Adrenal gland (tissue), 12 donors: ENCODE results near the gene LAMP1. TPM values are rescaled to one million over a fixed set of nuclear protein-coding genes. Genes with fewer than 3 reads are reported as not detected.
"Not testable (repeated sequence)": the region's sequence is repeated elsewhere in the genome, so short reads cannot be mapped to it uniquely, and the experiment has no call there.

Source experiments
- DNase-seq, 7 donors: peaks; one replicate each; pipeline ENCODE4 v3.0.0-alpha.2; 2019 to 2020
- H3K27ac ChIP-seq, 5 donors: fragments of 200-600 bp; sonication (generic) in 4 of 5; 1 replicate in 3 of 5; 2 replicates in 2 of 5; pipeline versions ENCODE4 v1.5.1 to v1.8.0; 2016 to 2020; ENCODE audit warnings: mild to moderate bottlenecking in 1 of 5
- H3K27me3 ChIP-seq: fragments of 200-600 bp; 2 replicates; pipeline ENCODE4 v1.8.0; 2021
- H3K36me3 ChIP-seq, 2 donors: fragments of 200-600 bp; replicated peaks in 1 of 2; 1 replicate in 1 of 2; 2 replicates in 1 of 2; pipeline versions ENCODE4 v1.5.1 to v1.8.0; 2018 to 2022
- H3K4me1 ChIP-seq, 2 donors: fragments of 200-600 bp; replicated peaks in 1 of 2; 1 replicate in 1 of 2; 2 replicates in 1 of 2; pipeline versions ENCODE4 v1.5.1 to v1.8.0; 2018 to 2021
- H3K4me3 ChIP-seq, 4 donors: fragments of 200-600 bp; sonication (generic) in 3 of 4; one replicate each; pipeline ENCODE4 v1.5.1; 2016 to 2018
- H3K9me3 ChIP-seq, 3 donors: fragments of 200-600 bp; sonication (generic) in 1 of 3; replicated peaks in 1 of 3; 1 replicate in 2 of 3; 2 replicates in 1 of 3; pipeline versions ENCODE4 v1.5.1 to v1.8.0; 2016 to 2021
- POLR2A ChIP-seq, 2 donors: fragments of 450-650 bp; IDR thresholded peaks; one replicate each; pipeline ENCODE4 v1.6.1; 2017; ENCODE audit warnings: antibody characterized with exemption in 2 of 2, mild to moderate bottlenecking in 2 of 2, moderate library complexity in 1 of 2
- WGBS, 4 donors: extraction: QIAGEN DNeasy Blood & Tissue Kit in 2 of 4; methylation state at CpG; one replicate each; pipeline versions ENCODE4 v1.1.5 to v1.1.7; 2013 to 2017; 5-methylcytosine and 5-hydroxymethylcytosine counted together
- intact Hi-C, 2 donors: fragments of 100-400 bp; cut with DNase I; formaldehyde crosslinking; loops; one replicate each; pipeline versions ENCODE4 v1.14.1 to v1.15.0; 2022 to 2023
- polyA plus RNA-seq, 3 donors: library from polyadenylated mRNA; stranded (reverse); fragments of 200-250 nt in 2 of 3; fragments of 350-450 nt in 1 of 3; fragmentation: Illumina TruSeq in 1 of 3; extraction: RNeasy Lipid Tissue Mini Kit (QIAGEN cat#74804) in 1 of 3; gene quantifications; one replicate each; pipeline ENCODE4 v1.2.3, GENCODE V29; 2013 to 2014
- total RNA-seq, 9 donors: library from RNA; depleted of rRNA in 4 of 9; stranded (reverse); fragments of >200 nt in 4 of 9; fragments of 120-200 nt in 1 of 9; fragmentation: NEBNext Ultra II Directional in 1 of 9; extraction: Animal tissue kit (Norgen Biotek cat#: 25700) in 1 of 9; gene quantifications; one replicate each; pipeline versions ENCODE4 v1.1.0 to v1.2.4, GENCODE V29; 2013 to 2023
- TF ChIP-seq, protein P1 (sequence below), 6 experiments: fragments of 450-650 bp in 4 of 6; fragments of 200-600 bp in 2 of 6; sonication (generic) in 1 of 6; IDR thresholded peaks; 1 replicate in 5 of 6; 2 replicates in 1 of 6; pipeline versions ENCODE4 v1.5.1 to v1.8.0; 2016 to 2021; ENCODE audit warnings: antibody characterized with exemption in 6 of 6, mild to moderate bottlenecking in 2 of 6, moderate library complexity in 1 of 6
- donor health status: healthy with polysubstance abuse.
- donor health status: Bipolar disorder and iron deficiency.
- donor health status: DM: yes; HTN: yes; CAD: no.
- donor health status: DM: no; HTN: no; CAD: no.
- donor health status: DM: no; HTN: no; CAD: no.
- donor health status: DM: yes; HTN: yes; CAD: no.

The LAMP1 gene
- total and polyA plus RNA-seq, 12 donors = 40.6 to 267 (median 172) TPM

DNA sequence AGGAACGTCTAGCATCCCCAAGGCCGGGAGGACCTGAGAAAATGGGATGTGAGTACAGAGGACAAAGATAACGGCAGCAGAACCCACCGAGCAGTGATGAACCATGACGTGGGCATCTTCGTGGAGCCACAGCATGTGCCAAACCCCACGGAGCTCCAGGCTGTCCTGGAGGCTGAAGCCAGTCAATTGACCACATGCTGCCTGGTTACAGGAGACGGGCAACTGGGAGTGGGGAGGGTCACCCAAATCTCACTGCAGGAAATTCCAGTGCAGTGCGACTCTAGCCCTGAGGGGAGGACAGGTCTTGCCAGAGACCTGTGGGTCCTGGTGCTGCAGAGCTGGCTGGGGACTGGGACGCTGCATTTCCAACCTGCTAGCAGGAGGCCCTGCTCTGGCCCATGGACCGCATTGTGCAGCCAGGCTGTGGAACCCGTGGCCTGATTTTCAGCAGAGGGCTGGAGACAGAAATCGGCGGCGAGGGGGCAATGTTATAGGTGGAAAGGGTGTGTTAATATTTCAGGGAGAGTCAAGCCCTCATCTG lies 70.1 kb downstream of the LAMP1 start:
- Histone ChIP-seq H3K4me3 (no peak overlapping the region), H3K27ac (no peak overlapping the region), H3K36me3 (no peaks in the 10 kb centered on the region), H3K4me1 (peaks cover 8 to 9% of the 10 kb centered on the region in 2 donors), H3K27me3 (no peaks in the 10 kb centered on the region), H3K9me3 (no peaks in the 10 kb centered on the region)
- DNase-seq = no peak
- 84 to 89% (median 87%) methylated on average over 11 to 15 of the region's 15 CpGs for WGBS, 4 donors
- TF ChIP-seq POLR2A (IDR thresholded peaks at IDR 0.05) = no peak
- TF ChIP-seq, protein P1, sequence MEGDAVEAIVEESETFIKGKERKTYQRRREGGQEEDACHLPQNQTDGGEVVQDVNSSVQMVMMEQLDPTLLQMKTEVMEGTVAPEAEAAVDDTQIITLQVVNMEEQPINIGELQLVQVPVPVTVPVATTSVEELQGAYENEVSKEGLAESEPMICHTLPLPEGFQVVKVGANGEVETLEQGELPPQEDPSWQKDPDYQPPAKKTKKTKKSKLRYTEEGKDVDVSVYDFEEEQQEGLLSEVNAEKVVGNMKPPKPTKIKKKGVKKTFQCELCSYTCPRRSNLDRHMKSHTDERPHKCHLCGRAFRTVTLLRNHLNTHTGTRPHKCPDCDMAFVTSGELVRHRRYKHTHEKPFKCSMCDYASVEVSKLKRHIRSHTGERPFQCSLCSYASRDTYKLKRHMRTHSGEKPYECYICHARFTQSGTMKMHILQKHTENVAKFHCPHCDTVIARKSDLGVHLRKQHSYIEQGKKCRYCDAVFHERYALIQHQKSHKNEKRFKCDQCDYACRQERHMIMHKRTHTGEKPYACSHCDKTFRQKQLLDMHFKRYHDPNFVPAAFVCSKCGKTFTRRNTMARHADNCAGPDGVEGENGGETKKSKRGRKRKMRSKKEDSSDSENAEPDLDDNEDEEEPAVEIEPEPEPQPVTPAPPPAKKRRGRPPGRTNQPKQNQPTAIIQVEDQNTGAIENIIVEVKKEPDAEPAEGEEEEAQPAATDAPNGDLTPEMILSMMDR (IDR thresholded peaks at IDR 0.05) = no peak
- intact Hi-C loops = no loop called here

DNA sequence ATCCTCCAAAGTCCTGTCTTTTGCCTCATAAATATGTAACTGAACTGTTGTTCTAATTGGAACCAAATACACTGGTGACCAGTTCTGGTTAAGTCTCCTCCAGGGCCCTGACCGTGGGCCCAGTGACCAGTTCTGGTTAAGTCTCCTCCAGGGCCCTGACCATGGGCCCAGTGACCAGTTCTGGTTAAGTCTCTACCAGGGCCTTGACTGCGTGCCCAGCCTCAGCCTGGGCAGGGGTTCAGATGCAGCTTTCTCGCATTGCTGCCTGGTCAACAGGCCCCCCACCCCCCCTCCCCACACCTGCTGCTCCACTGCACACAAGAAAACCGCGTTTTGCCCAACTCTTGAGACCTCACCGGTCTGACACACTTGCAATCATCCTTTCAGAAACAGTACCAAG lies 70.7 kb downstream of the LAMP1 start:
- no peak overlapping the region for H3K27ac ChIP-seq
- no peaks in the 10 kb centered on the region for H3K27me3 ChIP-seq
- DNase-seq = peak in 1 of 7 donors; percentile 16
- intact Hi-C loops = no loop called here
- H3K36me3 ChIP-seq = no peaks in the 10 kb centered on the region
- H3K9me3 ChIP-seq = no peaks in the 10 kb centered on the region
- H3K4me3 ChIP-seq = no peak overlapping the region
- 74 to 84% (median 79%) methylated on average over 6 of the region's 6 CpGs for WGBS, 4 donors
- H3K4me1 ChIP-seq = peaks cover 5 to 9% of the 10 kb centered on the region in 2 donors
- no peak for TF ChIP-seq POLR2A (IDR thresholded peaks at IDR 0.05)
- TF ChIP-seq, protein P1 (IDR thresholded peaks at IDR 0.05) = no peak

DNA sequence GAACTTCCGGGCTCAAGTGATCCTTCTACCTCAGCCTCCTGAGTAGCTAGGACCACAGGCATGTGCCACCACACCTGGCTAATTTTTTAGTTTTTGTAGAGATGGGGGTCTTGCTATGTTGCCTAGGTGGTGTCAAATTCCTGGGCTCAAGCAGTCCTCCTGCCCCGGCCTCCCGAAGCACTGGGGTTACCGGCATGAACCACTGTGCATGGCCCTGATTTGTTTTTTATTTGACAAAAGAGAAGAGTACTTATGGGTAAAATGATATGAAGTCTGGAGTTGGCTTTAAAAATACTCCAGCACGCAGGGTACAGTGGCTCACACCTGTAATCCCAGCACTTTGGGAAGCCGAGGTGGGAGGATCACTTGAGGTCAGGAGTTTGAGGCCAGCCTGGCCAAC lies 71.3 kb downstream of the LAMP1 start:
- intact Hi-C loops = not testable (repeated sequence)

DNA sequence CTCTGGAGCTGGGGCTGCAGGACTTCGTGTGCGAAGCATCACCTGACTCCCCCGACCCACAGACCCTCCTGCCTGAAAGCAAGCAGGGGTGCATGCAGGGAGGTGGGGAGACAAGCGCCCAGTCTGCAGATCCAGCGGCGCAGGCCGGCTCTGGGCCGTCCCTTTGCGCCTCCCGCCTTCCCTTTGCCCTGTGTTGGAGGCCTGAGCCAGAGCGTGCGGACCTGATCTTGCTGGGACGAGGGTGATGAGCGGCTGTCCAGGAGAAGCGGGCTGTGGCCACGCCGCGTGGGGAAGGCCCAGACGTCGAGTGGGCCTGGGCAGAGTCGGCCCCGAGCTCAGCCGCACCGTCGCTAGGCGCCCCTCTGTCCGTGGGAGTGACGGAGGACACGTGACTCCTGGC lies 72.2 kb downstream of the LAMP1 start:
- Histone ChIP-seq H3K27me3 (no peaks in the 10 kb centered on the region), H3K27ac (no peak overlapping the region), H3K9me3 (no peaks in the 10 kb centered on the region), H3K4me3 (no peak overlapping the region), H3K36me3 (no peaks in the 10 kb centered on the region), H3K4me1 (no peaks in the 10 kb centered on the region)
- 89 to 94% (median 90%) methylated on average over 25 to 29 of the region's 29 CpGs for WGBS, 4 donors
- TF ChIP-seq, protein P1 (IDR thresholded peaks at IDR 0.05) = no peak
- TF ChIP-seq POLR2A (IDR thresholded peaks at IDR 0.05) = no peak
- intact Hi-C loops = no loop called here
- no peak for DNase-seq

More for the DNA sequence above, 71.3 kb downstream of the LAMP1 start:
- not testable (repeated sequence) for H3K4me3 ChIP-seq, H3K27me3 ChIP-seq, H3K36me3 ChIP-seq, H3K9me3 ChIP-seq, DNase-seq, H3K27ac ChIP-seq, H3K4me1 ChIP-seq
- WGBS, 4 donors = 90 to 94% (median 92%) methylated on average over 6 of the region's 6 CpGs

DNA sequence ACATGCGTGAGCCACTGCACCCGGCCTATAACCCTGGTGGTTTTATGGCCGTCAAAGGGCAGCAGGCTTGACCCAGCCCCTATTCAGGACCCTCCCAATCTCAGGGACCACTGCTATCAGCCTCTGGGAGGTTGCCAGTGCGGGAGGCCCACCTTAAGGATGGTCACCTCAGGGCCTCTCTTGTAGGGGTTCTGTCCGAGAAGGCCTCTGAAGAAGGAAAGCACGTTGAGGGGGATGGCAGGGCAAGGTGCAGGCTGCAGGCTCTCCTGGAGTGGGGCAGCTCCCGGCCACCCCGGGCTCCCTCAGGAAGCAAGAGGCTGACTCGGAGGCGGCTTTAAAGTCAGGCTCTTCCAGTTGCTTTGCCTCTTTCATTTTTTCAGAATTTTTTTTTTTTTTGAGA lies 72.8 kb downstream of the LAMP1 start:
- Histone ChIP-seq H3K4me1 (no peaks in the 10 kb centered on the region), H3K27ac (no peak overlapping the region), H3K4me3 (no peak overlapping the region), H3K36me3 (no peaks in the 10 kb centered on the region), H3K27me3 (no peaks in the 10 kb centered on the region), H3K9me3 (no peaks in the 10 kb centered on the region)
- WGBS, 4 donors = 85 to 91% (median 90%) methylated on average over 6 to 10 of the region's 10 CpGs
- intact Hi-C loops = no loop called here
- DNase-seq = no peak
- TF ChIP-seq, protein P1 (IDR thresholded peaks at IDR 0.05) = no peak
- TF ChIP-seq POLR2A (IDR thresholded peaks at IDR 0.05) = no peak
